GM18502 (cell line): Measurements from ENCODE around the gene SERINC4.
"Not testable (repeated sequence)": the region's sequence is repeated elsewhere in the genome, so short reads cannot be mapped to it uniquely, and the experiment has no call there.

Experiments used
- ATAC-seq: cut with Tn5 transposase; IDR thresholded peaks from one replicate; pipeline ENCODE4 v1.9.1; 2021; ENCODE audit warnings: mild to moderate bottlenecking; ENCODE audit not compliant: unreplicated experiment, poor library complexity

The SERINC4 gene

DNA sequence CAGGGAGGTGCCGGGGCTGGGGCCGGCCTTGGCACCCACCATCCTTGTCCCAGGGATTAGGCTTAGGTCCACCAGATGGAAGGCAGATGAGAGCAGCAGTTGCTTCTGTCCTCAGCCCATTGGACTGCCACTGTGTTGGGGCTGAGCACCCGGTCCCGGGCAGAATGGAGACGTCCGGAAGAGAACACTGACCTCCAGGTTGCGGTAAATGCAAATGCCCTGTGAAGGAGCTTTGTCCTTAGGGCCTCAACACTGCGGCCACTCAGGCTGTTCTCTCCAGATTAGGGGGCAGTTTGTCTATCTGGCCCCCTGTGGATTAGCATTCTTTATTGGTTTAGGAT, at the start of gene SERINC4:
SERINC4 (minus strand) TSS at position 276 of the 341 bp plus-strand sequence; CDS start at position 42, 234 bp downstream.
- ATAC-seq = no peak

DNA sequence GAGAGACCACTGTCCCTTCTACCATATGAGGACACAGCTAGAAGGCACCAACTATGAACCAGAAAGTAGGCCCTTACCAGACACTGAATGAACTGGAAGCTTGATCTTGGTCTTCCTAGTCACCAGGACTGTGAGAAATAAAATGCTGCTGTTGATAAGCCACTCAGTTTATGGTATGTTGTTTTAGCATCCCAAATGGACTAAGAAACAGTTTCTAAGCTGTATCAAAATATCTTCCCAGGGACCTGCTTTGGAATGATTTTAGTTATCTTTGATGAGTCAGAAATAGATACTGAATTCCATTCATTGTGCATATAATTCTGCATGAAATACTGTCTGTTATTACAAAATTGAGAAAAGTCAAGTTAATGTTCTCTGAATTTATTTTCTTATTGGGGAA, 45.4 kb upstream of the SERINC4 start:
- ATAC-seq = no peak

GRCh38 chr15:43832485-43832884, 32.5 kb upstream of the SERINC4 start:
- ATAC-seq = not testable (repeated sequence)

GRCh38 chr15:43831519-43832052, 31.6 kb upstream of the SERINC4 start:
- ATAC-seq = not testable (repeated sequence)

DNA sequence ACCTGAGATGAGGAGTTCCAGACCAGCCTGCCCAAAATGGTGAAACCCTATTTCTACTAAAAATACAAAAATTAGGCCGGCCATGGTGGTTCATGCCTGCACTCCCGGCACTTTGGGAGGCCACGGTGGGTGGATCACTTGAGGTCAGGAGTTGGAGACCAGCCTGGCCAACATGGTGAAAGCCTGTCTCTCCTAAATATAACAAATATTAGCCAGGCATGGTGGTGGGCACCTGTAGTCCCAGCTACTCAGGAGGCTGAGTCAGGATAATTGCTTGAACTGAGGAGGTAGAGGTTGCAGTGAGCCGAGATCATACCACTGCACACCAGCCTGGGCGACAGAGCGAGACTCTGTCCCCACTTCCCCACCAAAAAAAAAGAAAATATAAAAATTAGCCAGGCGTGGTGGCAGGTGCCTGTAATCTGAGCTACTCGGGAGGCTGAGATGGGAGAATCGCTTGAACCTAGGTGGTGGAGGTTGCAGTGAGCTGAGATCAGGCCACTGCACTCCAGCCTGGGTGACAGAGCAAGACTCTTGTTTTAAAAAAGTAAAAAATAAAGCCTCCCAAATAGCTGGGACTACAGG, 30.8 kb upstream of the SERINC4 start:
- ATAC-seq = not testable (repeated sequence)

- not testable (repeated sequence) for ATAC-seq
These were observed 30.0 kb upstream of the SERINC4 start for GRCh38 chr15:43829951-43830540.

DNA sequence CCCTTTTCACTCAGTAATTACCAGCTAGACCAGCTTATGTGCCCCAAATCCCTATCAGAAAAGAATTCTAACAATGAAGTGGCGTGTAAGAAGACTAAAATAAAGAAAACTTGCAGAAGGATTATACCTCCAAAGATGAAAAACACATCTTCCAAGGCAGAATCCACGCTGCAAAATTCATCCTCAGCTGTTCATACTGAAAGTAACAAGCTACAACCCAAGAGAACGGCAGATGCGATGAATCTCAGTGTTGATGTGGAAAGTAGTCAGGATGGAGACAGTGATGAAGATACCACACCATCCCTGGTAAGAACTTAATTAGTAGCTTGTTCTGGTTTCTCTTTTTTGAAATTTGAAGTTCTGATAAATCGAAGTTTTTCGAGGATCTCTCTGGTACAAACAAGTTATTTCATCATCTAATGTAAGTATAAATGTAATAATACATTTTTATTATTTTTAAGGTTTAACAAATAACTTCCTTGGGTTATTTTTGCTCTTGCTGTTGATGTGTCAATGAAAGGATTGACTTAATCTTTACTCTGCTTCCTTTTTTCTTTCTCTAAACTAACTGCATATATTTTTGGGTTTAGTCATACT, 28.1 kb upstream of the SERINC4 start:
- ATAC-seq = no peak

DNA sequence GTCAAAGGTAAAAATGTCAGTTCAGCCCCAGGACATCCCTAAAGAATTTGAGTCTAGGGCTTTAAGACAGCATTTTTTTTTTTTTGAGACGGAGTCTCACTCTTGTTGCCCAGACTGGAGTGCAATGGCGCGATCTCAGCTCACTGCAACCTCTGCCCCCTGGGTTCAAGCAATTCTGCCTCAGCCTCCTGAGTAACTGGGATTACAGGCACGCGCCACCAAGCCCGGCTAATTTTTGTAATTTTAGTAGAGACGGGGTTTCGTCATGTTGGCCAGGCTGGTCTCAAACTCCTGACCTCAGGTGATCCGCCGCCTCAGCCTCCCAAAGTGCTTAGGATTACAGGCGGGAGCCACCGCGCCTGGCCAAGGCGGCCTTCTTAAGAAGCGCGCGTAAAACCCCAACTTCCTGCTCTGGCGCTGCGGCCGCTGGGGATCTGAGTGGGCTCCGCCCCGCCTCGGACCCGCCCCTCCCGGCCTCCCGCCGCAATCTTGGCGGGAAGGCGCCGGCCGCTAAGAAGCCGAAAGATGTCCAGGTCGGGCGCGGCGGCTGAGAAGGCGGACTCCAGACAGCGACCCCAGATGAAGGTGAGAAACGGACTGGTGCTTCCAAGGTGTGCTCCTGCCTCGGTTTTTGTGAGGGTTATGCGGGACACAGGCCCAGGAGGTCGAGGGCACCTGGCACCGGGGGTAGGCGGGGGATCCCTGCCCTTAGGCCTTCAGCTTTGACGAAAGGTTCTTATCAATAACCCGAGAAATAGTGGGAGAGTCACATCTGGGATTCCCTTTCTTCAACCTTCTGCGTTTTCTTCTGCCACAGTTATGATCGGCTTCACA, 26.7 kb upstream of the SERINC4 start, which contains the start of gene WDR76:
WDR76 (plus strand) TSS at position 495 of the 834 bp plus-strand sequence; CDS start at position 526, 31 bp downstream.
- ATAC-seq = peak; percentile 52

- no peak for ATAC-seq
These were observed 26.0 kb upstream of the SERINC4 start for GRCh38 chr15:43826029-43826507.

DNA sequence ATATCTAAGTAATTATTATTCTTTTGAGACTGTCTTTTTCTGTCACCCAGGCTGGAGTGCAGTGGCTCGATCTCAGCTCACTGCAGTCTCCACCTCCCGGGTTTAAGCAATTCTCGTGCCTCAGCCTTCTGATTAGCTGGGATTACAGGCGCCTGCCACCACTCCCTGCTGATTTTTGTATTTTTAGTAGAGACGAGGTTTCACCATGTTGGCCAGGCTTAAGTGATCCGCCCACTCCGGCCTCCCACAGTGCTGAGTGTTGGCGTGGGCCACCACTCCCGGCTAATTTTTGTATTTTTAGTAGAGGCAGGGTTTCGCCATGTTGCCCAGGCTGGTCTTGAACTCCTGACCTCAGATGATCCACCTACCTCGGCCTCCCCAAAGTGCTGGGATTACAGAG, 25.3 kb upstream of the SERINC4 start:
- ATAC-seq = not testable (repeated sequence)

- peak; percentile 69 for ATAC-seq
These were observed 24.6 kb upstream of the SERINC4 start, which contains the start of gene MFAP1 for GRCh38 chr15:43824302-43825246. TSS of gene MFAP1 (minus strand) at chr15:43824690. CDS start at chr15:43824569, 121 bp downstream.

- no peak for ATAC-seq
These were observed 21.5 kb upstream of the SERINC4 start for GRCh38 chr15:43821505-43821904.

- not testable (repeated sequence) for ATAC-seq
These were observed 15.0 kb upstream of the SERINC4 start for GRCh38 chr15:43815064-43815463.

GRCh38 chr15:43808960-43809678, 9.1 kb upstream of the SERINC4 start:
- peak; percentile 72 for ATAC-seq

GRCh38 chr15:43808435-43808950, 8.5 kb upstream of the SERINC4 start:
- no peak for ATAC-seq

DNA sequence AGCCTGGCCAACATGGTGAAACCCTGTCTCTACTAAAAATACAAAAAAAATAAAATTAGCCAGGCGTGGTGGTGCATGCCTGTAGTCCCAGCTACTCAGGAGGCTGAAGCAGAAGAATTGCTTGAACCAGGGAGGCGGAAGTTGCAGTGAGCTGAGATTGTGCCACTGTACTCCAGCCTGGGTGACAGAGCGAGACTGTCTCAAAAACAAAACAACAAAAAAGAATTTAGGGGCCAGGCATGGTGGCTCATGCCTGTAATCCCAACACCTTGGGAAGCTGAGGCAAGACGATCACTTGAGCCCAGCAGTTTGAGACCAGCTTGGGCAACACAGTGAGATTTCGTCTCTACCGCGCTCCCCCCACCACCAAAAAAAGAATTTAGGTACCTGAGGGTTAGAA, 2.7 kb upstream of the SERINC4 start:
- ATAC-seq = not testable (repeated sequence)

DNA sequence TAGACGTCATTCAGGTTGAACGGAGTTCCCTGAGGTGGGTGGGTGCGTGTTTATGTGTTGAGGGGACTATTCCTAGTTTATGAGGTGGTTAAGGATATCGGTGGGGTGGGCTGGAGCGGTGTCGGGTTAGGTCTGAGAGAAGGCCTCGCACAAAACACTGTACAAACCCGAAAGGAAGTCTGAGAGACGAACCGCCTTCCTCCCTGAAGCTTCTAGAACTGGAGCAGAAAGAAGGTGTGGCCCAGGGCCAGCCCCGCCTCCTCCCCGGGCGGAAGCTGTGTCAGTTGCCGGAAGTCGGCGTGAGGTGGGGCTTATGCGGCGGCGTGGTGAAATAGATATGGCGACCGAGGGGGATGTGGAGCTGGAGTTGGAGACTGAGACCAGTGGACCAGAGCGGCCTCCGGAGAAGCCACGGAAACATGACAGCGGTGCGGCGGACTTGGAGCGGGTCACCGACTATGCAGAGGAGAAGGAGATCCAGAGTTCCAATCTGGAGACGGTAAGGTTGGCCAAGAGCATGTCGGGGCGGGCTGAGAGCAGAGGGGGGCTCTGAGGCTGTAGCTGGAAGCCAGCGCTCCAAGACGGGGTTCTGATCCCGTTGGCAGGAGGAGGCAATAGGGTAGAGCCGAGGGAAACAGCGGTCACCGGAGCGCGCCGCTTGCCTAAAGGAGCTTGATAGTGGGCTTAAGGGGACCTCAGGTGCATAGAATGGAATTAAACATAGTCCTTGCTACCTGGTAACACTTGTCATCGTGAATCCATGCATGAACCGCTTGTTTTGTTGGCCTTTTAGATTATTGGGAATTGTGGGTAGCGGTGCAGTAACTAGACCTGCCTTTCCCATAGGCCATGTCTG, 494 bp upstream of the SERINC4 start, which contains the start of gene HYPK:
HYPK (plus strand) TSS at position 314 of the 856 bp plus-strand sequence; CDS start at position 338, 24 bp downstream.
- ATAC-seq = peak; percentile 93
